Body of pancreas (tissue), 4 donors: Measurements from ENCODE around the gene NCOA1. TPM values are rescaled to one million over a fixed set of nuclear protein-coding genes. Genes with fewer than 3 reads are reported as not detected.
"Not testable (repeated sequence)": the region's sequence is repeated elsewhere in the genome, so short reads cannot be mapped to it uniquely, and the experiment has no call there.

Source experiments
- ATAC-seq: fragments of 150-250 bp; one replicate; pipeline ENCODE4 v1.9.1; 2016
- DNase-seq, 4 donors: peaks; one replicate each; pipeline ENCODE4 v3.0.0-alpha.2; 2019
- H3K27ac ChIP-seq, 4 donors: fragments of 200-600 bp; sonication (generic); 1 replicate in 3 of 4; 2 replicates in 1 of 4; pipeline versions ENCODE4 v1.5.1 to v1.6.1; 2016 to 2019; ENCODE audit warnings: mild to moderate bottlenecking in 1 of 4, mixed read lengths in 1 of 4, moderate library complexity in 1 of 4
- H3K27me3 ChIP-seq, 2 donors: fragments of 200-600 bp; sonication (generic); one replicate each; pipeline ENCODE4 v1.6.0; 2016; ENCODE audit warnings: mild to moderate bottlenecking in 1 of 2
- H3K36me3 ChIP-seq, 2 donors: fragments of 200-600 bp; sonication (generic); replicated peaks in 1 of 2; 2 replicates each; pipeline ENCODE4 v1.5.1; 2016; ENCODE audit warnings: low read depth in 2 of 2; ENCODE audit not compliant: insufficient read depth in 1 of 2
- H3K4me1 ChIP-seq: fragments of 200-600 bp; sonication (generic); one replicate; pipeline ENCODE4 v1.6.0; 2016
- H3K4me3 ChIP-seq, 2 donors: fragments of 200-600 bp; sonication (generic); 1 replicate in 1 of 2; 2 replicates in 1 of 2; pipeline ENCODE4 v1.5.1; 2016 to 2019
- H3K9me3 ChIP-seq, 3 donors: fragments of 200-600 bp; sonication (generic); 1 replicate in 2 of 3; 2 replicates in 1 of 3; pipeline ENCODE4 v1.5.1; 2016
- POLR2A ChIP-seq, 3 donors: fragments of 450-650 bp; IDR thresholded peaks; one replicate each; pipeline ENCODE4 v1.6.1; 2016; ENCODE audit warnings: antibody characterized with exemption in 3 of 3, mild to moderate bottlenecking in 2 of 3
- WGBS, 2 donors: methylation state at CpG; one replicate each; pipeline ENCODE4 v1.1.5; 2017; 5-methylcytosine and 5-hydroxymethylcytosine counted together
- intact Hi-C: fragments of 100-400 bp; cut with DNase I; formaldehyde crosslinking; loops from one replicate; pipeline ENCODE4 v1.15.1; 2023
- total RNA-seq, 2 donors: library from RNA; depleted of rRNA; stranded (reverse); fragments of >200 nt; gene quantifications; one replicate each; pipeline ENCODE4 v1.1.0, GENCODE V29; 2016
- TF ChIP-seq, protein P1 (sequence below), 7 experiments: fragments of 450-650 bp in 4 of 7; fragments of 200-600 bp in 3 of 7; sonication (generic) in 3 of 7; IDR thresholded peaks; one replicate each; pipeline ENCODE4 v1.5.1; 2016 to 2019; ENCODE audit warnings: antibody characterized with exemption in 7 of 7

Gene NCOA1
- total RNA-seq, 2 donors from 2014 or later = 22.1 to 38.7 TPM

GRCh38 chr2:24592441-24593100 lies 101.5 kb downstream of the NCOA1 start:
- intact Hi-C loops = no loop called here
- 80 to 96% methylated on average over 3 of the region's 3 CpGs for WGBS, 2 donors
- Histone ChIP-seq H3K4me1 (no peaks in the 10 kb centered on the region), H3K27ac (no peak overlapping the region), H3K27me3 (no peaks in the 10 kb centered on the region), H3K9me3 (no peaks in the 10 kb centered on the region), H3K4me3 (no peak overlapping the region), H3K36me3 (no peaks in the 10 kb centered on the region)
- ATAC-seq (no peak), DNase-seq (no peak)
- TF ChIP-seq, protein P1, sequence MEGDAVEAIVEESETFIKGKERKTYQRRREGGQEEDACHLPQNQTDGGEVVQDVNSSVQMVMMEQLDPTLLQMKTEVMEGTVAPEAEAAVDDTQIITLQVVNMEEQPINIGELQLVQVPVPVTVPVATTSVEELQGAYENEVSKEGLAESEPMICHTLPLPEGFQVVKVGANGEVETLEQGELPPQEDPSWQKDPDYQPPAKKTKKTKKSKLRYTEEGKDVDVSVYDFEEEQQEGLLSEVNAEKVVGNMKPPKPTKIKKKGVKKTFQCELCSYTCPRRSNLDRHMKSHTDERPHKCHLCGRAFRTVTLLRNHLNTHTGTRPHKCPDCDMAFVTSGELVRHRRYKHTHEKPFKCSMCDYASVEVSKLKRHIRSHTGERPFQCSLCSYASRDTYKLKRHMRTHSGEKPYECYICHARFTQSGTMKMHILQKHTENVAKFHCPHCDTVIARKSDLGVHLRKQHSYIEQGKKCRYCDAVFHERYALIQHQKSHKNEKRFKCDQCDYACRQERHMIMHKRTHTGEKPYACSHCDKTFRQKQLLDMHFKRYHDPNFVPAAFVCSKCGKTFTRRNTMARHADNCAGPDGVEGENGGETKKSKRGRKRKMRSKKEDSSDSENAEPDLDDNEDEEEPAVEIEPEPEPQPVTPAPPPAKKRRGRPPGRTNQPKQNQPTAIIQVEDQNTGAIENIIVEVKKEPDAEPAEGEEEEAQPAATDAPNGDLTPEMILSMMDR (IDR thresholded peaks at IDR 0.05) = no peak
- no peak for TF ChIP-seq POLR2A (IDR thresholded peaks at IDR 0.05)

DNA sequence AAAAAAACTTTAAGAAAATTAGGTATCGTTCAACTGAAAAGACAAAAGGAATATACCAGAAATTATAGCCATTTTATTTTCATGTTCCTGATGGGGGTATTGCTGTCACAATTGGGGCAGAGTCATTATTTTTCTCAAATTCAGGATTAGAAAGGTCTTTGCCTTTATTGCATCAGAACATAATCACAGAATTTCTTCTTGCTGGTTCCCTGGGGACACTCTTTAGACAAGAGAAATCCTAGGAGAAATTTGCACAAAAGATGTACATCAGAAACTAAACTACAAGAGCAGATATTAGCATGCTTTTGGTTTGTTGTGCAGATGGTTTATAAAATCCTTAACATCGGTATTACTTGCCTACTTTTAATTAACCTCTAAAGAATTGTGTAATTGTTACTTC lies 103.2 kb downstream of the NCOA1 start:
- TF ChIP-seq POLR2A (IDR thresholded peaks at IDR 0.05) = no peak
- TF ChIP-seq, protein P1 (IDR thresholded peaks at IDR 0.05) = no peak
- no peak overlapping the region for H3K27ac ChIP-seq
- H3K4me1 ChIP-seq = no peaks in the 10 kb centered on the region
- 86 to 93% methylated on average over 2 of the region's 2 CpGs for WGBS, 2 donors
- H3K36me3 ChIP-seq = no peaks in the 10 kb centered on the region
- DNase-seq (no peak), ATAC-seq (no peak)
- intact Hi-C loops = no loop called here
- H3K9me3 ChIP-seq = no peaks in the 10 kb centered on the region
- no peak overlapping the region for H3K4me3 ChIP-seq
- no peaks in the 10 kb centered on the region for H3K27me3 ChIP-seq

DNA sequence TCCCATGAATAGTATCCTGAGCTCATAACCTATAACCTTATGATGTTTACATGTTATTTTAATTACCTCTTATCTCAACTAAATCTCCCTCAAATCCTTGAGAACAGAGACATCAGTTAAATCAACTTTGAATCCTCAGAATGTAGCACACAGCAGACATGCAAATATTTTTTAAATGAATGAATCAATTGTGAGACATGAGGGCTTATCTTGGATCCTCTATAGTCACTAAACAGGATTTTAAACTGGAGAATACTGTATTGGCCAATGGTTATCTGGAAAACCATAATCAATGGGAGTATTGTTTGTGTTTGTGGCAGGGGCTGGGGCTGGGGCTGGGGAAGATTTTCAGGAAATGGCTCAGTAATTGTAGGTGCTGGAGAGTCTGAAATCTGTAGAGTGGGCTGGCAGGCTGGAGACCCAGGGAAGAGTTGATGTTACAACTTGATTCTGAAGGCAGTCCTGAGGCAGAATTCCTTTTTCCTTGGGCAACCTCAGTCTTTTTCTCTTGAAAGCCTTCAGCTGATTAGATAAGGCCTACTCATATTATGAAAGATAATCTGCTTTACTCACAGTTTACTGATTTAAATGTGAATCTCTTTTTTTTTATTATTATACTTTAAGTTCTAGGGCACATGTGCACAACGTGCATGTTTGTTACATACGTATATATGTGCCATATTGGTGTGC lies 106.3 kb downstream of the NCOA1 start:
- 91 to 94% methylated on average over 2 of the region's 2 CpGs for WGBS, 2 donors
- Histone ChIP-seq H3K4me1 (no peaks in the 10 kb centered on the region), H3K27me3 (no peaks in the 10 kb centered on the region), H3K36me3 (no peaks in the 10 kb centered on the region), H3K9me3 (no peaks in the 10 kb centered on the region), H3K4me3 (no peak overlapping the region), H3K27ac (no peak overlapping the region)
- intact Hi-C loops = no loop called here
- TF ChIP-seq, protein P1 (IDR thresholded peaks at IDR 0.05) = no peak
- no peak for TF ChIP-seq POLR2A (IDR thresholded peaks at IDR 0.05)
- DNase-seq = no peak
- no peak for ATAC-seq

GRCh38 chr2:24600140-24600539 lies 109.1 kb downstream of the NCOA1 start:
- H3K4me1 ChIP-seq, intact Hi-C loops, H3K27ac ChIP-seq, H3K36me3 ChIP-seq, H3K4me3 ChIP-seq, H3K27me3 ChIP-seq, DNase-seq, H3K9me3 ChIP-seq, ATAC-seq: not testable (repeated sequence)
- 95 to 96% methylated on average over 6 of the region's 6 CpGs for WGBS, 2 donors

- no peak overlapping the region for H3K4me3 ChIP-seq
- intact Hi-C loops = no loop called here
- TF ChIP-seq POLR2A (IDR thresholded peaks at IDR 0.05) = no peak
- TF ChIP-seq, protein P1 (IDR thresholded peaks at IDR 0.05) = no peak
- H3K27me3 ChIP-seq = no peaks in the 10 kb centered on the region
- DNase-seq = no peak
- 97 to 100% methylated on average over 3 of the region's 3 CpGs for WGBS, 2 donors
- H3K27ac ChIP-seq = no peak overlapping the region
- H3K36me3 ChIP-seq = no peaks in the 10 kb centered on the region
- H3K4me1 ChIP-seq = no peaks in the 10 kb centered on the region
- peaks cover 0 to 4% (median 0%) of the 10 kb centered on the region in 3 donors for H3K9me3 ChIP-seq
- ATAC-seq = no peak
Observed at GRCh38 chr2:24611631-24612030, 120.6 kb downstream of the NCOA1 start.
